ENCODE measurements around the gene RGS7.

DNA sequence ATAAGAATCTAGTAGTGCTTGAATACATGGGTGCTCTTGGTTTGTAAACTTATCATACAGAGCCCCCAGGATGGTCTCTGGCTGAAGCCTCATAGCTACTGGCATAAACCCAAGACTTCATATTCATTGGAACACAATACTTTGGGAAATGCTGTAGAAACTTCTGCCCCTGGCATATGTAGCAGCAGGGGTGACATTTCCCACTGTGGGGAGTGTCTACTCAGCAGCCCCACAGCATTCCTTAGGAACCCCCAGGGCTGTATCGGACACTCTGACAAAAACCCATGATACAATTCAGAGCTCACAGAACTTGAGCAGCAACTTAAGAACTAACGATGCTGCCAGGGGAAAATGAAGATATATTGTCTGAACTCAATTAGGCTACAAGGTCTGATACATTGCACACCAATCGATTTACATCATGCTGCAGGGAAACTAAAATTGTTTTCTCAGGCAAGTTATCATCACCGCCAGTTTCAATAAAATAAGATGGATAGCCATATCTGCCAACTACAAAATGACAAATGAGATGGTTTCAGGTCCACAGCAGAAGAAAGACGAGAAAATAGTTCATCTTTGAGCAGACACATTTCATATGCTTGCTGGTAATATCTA, 564.0 kb downstream of the RGS7 start:
- no peak for TF ChIP-seq EZH2phosphoT487 (IDR thresholded peaks at IDR 0.05; ENCODE audit: borderline replicate concordance, low read depth, low read length)
- TF ChIP-seq, protein P1, sequence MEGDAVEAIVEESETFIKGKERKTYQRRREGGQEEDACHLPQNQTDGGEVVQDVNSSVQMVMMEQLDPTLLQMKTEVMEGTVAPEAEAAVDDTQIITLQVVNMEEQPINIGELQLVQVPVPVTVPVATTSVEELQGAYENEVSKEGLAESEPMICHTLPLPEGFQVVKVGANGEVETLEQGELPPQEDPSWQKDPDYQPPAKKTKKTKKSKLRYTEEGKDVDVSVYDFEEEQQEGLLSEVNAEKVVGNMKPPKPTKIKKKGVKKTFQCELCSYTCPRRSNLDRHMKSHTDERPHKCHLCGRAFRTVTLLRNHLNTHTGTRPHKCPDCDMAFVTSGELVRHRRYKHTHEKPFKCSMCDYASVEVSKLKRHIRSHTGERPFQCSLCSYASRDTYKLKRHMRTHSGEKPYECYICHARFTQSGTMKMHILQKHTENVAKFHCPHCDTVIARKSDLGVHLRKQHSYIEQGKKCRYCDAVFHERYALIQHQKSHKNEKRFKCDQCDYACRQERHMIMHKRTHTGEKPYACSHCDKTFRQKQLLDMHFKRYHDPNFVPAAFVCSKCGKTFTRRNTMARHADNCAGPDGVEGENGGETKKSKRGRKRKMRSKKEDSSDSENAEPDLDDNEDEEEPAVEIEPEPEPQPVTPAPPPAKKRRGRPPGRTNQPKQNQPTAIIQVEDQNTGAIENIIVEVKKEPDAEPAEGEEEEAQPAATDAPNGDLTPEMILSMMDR (conservative IDR thresholded peaks at IDR 0.05; ENCODE audit: low read length) = no peak
